Ovary (tissue), 9 donors: ENCODE results near the gene SYK. TPM values are rescaled to one million over a fixed set of nuclear protein-coding genes. Genes with fewer than 3 reads are reported as not detected.
A peak's percentile ranks its signal among the peaks of the same experiment; 100 is the strongest.

Experiments
- DNase-seq, 5 donors: peaks; one replicate each; pipeline ENCODE4 v3.0.0-alpha.2; 2019 to 2020
- H3K27ac ChIP-seq, 2 donors: fragments of 200-600 bp; one replicate each; pipeline versions ENCODE4 v1.5.1 to v1.8.0; 2019 to 2022
- H3K27me3 ChIP-seq: fragments of 200-600 bp; one replicate; pipeline ENCODE4 v1.8.0; 2022
- H3K36me3 ChIP-seq: fragments of 200-600 bp; sonication (generic); one replicate; pipeline ENCODE4 v1.5.1; 2019
- H3K4me1 ChIP-seq: one replicate; pipeline ENCODE4 v1.8.1; 2013; ENCODE audit warnings: mild to moderate bottlenecking, moderate library complexity; ENCODE audit not compliant: insufficient read depth
- H3K4me3 ChIP-seq: fragments of 200-600 bp; sonication (generic); one replicate; pipeline ENCODE4 v1.5.1; 2017
- H3K9me3 ChIP-seq, 2 donors: fragments of 200-600 bp in 1 of 2; sonication (generic) in 1 of 2; one replicate each; pipeline versions ENCODE4 v1.5.1 to v1.8.1; 2013 to 2019; ENCODE audit warnings: mild to moderate bottlenecking in 1 of 2, moderate library complexity in 1 of 2
- CTCF ChIP-seq, 3 donors: fragments of 450-650 bp in 2 of 3; fragments of 200-600 bp in 1 of 3; IDR thresholded peaks; one replicate each; pipeline versions ENCODE4 v1.5.1 to v1.8.0; 2016 to 2022; ENCODE audit warnings: antibody characterized with exemption in 3 of 3, mild to moderate bottlenecking in 1 of 3
- EP300 ChIP-seq: sonication (generic); formaldehyde crosslinking; IDR thresholded peaks from one replicate; pipeline ENCODE4 v1.6.1; 2017; ENCODE audit warnings: antibody characterized with exemption
- POLR2A ChIP-seq: fragments of 450-650 bp; IDR thresholded peaks from one replicate; pipeline ENCODE4 v1.6.1; 2017; ENCODE audit warnings: antibody characterized with exemption, mild to moderate bottlenecking, moderate library complexity
- WGBS, 3 donors: extraction: QIAGEN DNeasy Blood & Tissue Kit in 1 of 3; methylation state at CpG; one replicate each; pipeline versions ENCODE4 v1.1.5 to v1.1.7; 2013 to 2017; 5-methylcytosine and 5-hydroxymethylcytosine counted together
- intact Hi-C, 4 donors: fragments of 100-400 bp; cut with DNase I; formaldehyde crosslinking; loops; one replicate each; pipeline versions ENCODE4 v1.11.0 to v1.15.1; 2022 to 2023
- polyA plus RNA-seq, 2 donors: library from polyadenylated mRNA; stranded (reverse); fragments of 200-250 nt in 1 of 2; fragments of 350-450 nt in 1 of 2; fragmentation: Illumina TruSeq in 1 of 2; extraction: RNeasy Lipid Tissue Mini Kit (QIAGEN cat#74804) in 1 of 2; gene quantifications; one replicate each; pipeline ENCODE4 v1.2.3, GENCODE V29; 2013 to 2014
- total RNA-seq, 7 donors: library from RNA; depleted of rRNA in 2 of 7; stranded (reverse); fragments of >200 nt in 2 of 7; fragmentation: NEBNext Ultra II Directional in 3 of 7; extraction: Animal tissue kit (Norgen Biotek cat#: 25700) in 3 of 7; gene quantifications; one replicate each; pipeline versions ENCODE4 v1.1.0 to v1.2.4, GENCODE V29; 2016 to 2023
- donor health status: DM: no; HTN: no; CAD: no; lungs with moderate emphysema.
- donor health status: DM: no; HTN: no; CAD: no.
- donor health status: Bipolar disorder and iron deficiency.
- donor health status: DM: yes; HTN: yes; CAD: no.
- donor health status: DM: no; HTN: no; CAD: no.
- donor health status: DM: yes; HTN: yes; CAD: no.

Gene SYK
- total and polyA plus RNA-seq, 9 donors: 1.4 to 12.0 (median 8.6) TPM

DNA sequence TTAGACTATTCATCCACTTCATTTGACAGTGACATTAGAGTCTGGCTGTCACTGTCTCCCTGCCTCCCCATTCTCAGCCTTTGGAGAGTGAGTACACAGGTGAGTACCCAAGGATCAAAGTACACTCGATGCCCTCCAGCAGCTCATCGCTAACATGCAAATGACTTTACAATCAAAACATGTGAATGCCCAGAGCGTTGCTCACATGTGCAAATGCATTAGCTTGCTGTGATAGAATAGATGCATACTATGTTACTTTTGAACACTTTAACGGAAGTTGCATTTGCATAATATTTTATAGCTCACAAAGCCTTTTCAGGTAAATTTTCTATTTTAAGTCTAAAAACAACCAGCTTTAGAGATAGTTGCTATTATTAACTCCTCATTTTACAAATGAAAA lies 107.6 kb downstream of the SYK start:
- intact Hi-C loops: no loop called here
- 84 to 88% (median 88%) methylated on average over 4 of the region's 4 CpGs for WGBS, 3 donors

DNA sequence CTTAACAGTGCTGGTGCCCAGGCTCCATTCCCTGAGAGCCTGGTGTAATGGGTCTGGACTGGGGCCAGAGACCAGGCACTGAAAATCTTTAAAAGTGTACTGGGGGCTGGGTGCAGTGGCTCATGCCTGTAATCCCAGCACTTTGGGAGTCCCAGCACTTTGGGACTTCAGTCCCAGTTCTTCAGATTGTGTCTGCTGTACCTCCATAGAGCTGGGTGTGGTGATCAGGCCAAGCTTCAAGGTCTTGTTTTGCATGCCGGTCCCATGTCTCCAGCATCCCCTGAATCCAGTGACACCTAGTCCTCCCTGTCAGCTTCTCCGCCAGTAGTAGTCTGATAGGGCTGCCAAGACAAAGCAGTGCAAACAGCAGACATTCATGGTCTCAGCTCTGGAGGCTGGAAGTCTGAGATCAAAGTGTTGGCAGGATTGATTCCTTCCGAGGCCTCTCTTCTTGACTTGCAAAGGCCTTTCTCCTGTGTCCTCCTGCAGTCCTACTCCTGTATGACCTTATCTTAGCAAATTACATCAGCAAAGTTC lies 108.2 kb downstream of the SYK start:
- DNase-seq: no peak
- Histone ChIP-seq H3K4me3 (no peak overlapping the region), H3K27me3 (no peaks in the 10 kb centered on the region), H3K36me3 (no peaks in the 10 kb centered on the region), H3K9me3 (no peaks in the 10 kb centered on the region), H3K27ac (no peak overlapping the region), H3K4me1 (no peaks in the 10 kb centered on the region)
- WGBS, 3 donors: 92 to 93% (median 93%) methylated on average over 3 of the region's 3 CpGs
- intact Hi-C loops: loop anchor here in 2 of 4 donors (5.0 to 10.0 kb wide), 3 partner anchors 515 to 1045 kb away; partner anchors contain the start of genes NFIL3 (in 1 of the 2) and ROR2 (in 1 of the 2)
- TF ChIP-seq POLR2A (no peak), CTCF (IDR thresholded peaks at IDR 0.05) (no peak), EP300 (no peak)

More for the DNA sequence above, 107.6 kb downstream of the SYK start:
- no peaks in the 10 kb centered on the region for H3K9me3 ChIP-seq
- no peaks in the 10 kb centered on the region for H3K36me3 ChIP-seq
- no peaks in the 10 kb centered on the region for H3K27me3 ChIP-seq
- H3K4me3 ChIP-seq: no peak overlapping the region
- no peak for DNase-seq
- no peak overlapping the region for H3K27ac ChIP-seq
- no peaks in the 10 kb centered on the region for H3K4me1 ChIP-seq
- TF ChIP-seq POLR2A: no peak
- no peak for TF ChIP-seq CTCF (IDR thresholded peaks at IDR 0.05)

DNA sequence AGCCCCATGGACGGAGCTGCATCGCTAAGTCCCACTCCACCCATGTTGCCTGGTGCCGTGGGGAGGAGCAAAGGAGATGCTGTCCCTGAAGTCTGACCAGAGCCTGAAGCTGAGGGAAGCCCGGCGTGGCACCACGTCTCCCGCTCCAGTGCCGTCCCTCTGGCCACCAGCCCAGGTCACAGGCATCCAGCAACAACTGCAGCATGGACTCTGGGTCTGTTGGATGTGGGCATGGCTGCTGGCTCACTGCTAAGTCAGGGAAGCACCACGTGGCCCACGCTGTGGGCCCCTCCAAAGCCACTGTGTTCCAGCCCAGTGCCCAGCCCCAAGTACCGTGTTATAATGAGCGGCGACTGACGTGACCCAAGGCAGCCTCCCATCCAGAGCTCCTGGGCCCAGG lies 112.6 kb downstream of the SYK start:
- Histone ChIP-seq H3K36me3 (no peaks in the 10 kb centered on the region), H3K4me3 (no peak overlapping the region), H3K27me3 (no peaks in the 10 kb centered on the region), H3K4me1 (no peaks in the 10 kb centered on the region), H3K9me3 (no peaks in the 10 kb centered on the region), H3K27ac (no peak overlapping the region)
- intact Hi-C loops: loop anchor here in 2 of 4 donors (5.0 to 10.0 kb wide), 3 partner anchors 511 to 1041 kb away; partner anchors contain the start of genes NFIL3 (in 1 of the 2) and ROR2 (in 1 of the 2)
- TF ChIP-seq CTCF (IDR thresholded peaks at IDR 0.05): no peak
- no peak for TF ChIP-seq POLR2A
- WGBS, 3 donors: 85 to 89% (median 86%) methylated on average over 14 of the region's 14 CpGs
- no peak for DNase-seq

DNA sequence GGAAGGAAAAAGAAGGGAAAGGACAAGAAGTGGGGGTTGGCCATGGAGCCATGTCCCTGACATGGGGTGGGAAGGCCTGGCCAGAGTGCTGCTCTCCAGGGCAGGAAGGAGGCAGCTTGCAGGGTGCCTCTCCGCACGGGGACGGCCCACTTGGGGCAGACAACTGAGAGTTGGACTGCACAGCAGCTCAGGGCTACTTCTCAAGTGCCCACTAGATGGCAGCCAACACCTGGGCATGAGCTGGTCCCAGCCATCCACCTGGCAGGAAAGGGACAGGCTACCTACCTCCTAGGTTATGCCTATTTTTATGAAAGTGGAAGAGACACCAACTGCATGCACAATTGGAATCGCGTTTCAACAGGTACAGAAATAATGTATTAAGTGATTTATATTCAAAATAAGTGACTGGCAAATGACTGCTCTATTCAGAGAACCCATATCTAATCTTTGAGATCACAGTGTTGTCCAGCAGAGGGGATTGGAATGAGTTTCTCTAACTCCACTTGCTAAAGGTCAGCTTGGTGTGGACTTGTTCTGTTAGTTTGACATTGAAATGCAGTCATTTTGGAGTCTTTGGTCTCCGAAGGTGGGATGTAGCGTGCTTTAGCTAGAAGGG lies 113.4 kb downstream of the SYK start:
- no peak overlapping the region for H3K27ac ChIP-seq
- no peaks in the 10 kb centered on the region for H3K36me3 ChIP-seq
- TF ChIP-seq CTCF (IDR thresholded peaks at IDR 0.05) (peak; percentile 71 to 91 (median 88)), EP300 (no peak)
- no peaks in the 10 kb centered on the region for H3K27me3 ChIP-seq
- WGBS, 3 donors: 13 to 15% (median 14%) methylated on average over 7 of the region's 7 CpGs
- H3K4me1 ChIP-seq: no peaks in the 10 kb centered on the region
- no peak overlapping the region for H3K4me3 ChIP-seq
- H3K9me3 ChIP-seq: no peaks in the 10 kb centered on the region
- intact Hi-C loops: loop anchor here (5.0 to 10.0 kb wide), 6 partner anchors 510 to 1040 kb away; partner anchors contain the start of genes NFIL3 (in 1 of the 4) and ROR2 (in 1 of the 4)
- DNase-seq: peak; percentile 62 to 80 (median 77)
